ENCODE data around the gene DGCR2.

DNA sequence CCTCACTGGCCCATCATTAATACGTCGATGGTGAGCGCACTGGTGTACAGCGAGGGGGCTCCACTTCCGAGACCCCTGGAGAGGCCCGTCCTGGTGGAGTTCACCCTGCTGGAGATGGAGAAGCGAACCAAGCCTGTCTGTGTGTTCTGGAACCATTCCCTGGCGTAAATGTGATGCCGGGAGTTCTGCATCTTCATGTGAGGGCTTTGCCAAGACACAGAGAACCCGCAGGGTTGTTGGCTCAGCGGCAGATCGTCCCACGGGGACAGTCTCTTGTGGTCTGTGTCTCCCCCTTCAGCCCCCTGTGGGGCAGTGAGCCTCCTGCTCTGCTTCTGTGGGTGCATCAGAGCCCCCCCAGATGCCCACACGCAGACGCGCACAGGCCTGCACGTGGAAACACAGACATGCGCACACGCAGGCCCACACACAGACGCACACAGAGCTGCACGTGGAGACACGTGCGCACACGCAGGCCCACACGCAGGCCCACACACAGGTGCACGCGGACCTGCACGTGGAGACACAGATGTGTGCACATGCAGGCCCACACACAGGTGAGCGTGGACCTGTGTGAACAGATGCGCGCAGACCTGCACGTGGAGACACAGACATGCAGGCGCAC, 130.3 kb downstream of the DGCR2 start:
- TF ChIP-seq POLR2A (IDR thresholded peaks at IDR 0.05): no peak
- TF ChIP-seq, protein P1, sequence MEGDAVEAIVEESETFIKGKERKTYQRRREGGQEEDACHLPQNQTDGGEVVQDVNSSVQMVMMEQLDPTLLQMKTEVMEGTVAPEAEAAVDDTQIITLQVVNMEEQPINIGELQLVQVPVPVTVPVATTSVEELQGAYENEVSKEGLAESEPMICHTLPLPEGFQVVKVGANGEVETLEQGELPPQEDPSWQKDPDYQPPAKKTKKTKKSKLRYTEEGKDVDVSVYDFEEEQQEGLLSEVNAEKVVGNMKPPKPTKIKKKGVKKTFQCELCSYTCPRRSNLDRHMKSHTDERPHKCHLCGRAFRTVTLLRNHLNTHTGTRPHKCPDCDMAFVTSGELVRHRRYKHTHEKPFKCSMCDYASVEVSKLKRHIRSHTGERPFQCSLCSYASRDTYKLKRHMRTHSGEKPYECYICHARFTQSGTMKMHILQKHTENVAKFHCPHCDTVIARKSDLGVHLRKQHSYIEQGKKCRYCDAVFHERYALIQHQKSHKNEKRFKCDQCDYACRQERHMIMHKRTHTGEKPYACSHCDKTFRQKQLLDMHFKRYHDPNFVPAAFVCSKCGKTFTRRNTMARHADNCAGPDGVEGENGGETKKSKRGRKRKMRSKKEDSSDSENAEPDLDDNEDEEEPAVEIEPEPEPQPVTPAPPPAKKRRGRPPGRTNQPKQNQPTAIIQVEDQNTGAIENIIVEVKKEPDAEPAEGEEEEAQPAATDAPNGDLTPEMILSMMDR (IDR thresholded peaks at IDR 0.05): no peak
